ENCODE results near the gene RCN1.

DNA sequence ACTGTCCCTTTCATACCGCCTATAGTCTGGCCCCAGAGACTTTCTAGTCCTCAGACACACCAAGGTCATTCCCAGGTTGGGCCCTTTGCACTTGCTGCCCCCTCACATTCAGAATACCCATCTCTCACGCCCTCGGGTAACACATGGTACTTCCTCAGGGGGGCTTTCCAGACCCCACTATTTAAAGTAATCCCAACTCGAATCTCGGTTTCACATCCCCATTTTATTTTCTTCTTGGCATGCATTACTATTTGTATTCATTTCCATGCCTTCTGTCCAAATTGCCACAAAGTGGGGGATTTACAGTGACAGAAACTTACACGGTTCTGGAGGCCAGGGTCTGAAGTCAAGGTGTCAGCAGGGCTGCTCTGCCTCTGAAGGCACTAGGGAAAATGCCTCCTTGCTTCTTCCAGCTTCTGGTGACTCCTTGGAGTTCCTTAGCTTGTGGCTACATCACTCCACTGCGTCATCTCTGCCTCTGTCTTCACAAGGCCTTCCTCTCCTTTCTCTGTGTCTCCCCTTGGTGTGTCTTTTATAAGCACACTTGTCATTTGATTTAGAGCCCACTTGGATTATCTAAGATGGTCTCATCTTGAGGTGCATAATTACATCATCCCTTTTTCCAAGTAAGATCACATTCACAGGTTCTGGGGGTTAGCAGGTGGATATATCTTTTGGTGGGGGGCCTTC is 15.1 kb downstream of the RCN1 start:
- TF ChIP-seq, protein P1, sequence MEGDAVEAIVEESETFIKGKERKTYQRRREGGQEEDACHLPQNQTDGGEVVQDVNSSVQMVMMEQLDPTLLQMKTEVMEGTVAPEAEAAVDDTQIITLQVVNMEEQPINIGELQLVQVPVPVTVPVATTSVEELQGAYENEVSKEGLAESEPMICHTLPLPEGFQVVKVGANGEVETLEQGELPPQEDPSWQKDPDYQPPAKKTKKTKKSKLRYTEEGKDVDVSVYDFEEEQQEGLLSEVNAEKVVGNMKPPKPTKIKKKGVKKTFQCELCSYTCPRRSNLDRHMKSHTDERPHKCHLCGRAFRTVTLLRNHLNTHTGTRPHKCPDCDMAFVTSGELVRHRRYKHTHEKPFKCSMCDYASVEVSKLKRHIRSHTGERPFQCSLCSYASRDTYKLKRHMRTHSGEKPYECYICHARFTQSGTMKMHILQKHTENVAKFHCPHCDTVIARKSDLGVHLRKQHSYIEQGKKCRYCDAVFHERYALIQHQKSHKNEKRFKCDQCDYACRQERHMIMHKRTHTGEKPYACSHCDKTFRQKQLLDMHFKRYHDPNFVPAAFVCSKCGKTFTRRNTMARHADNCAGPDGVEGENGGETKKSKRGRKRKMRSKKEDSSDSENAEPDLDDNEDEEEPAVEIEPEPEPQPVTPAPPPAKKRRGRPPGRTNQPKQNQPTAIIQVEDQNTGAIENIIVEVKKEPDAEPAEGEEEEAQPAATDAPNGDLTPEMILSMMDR (IDR thresholded peaks at IDR 0.05; ENCODE audit: low read depth, low read length), result no peak
- no peak for TF ChIP-seq EZH2phosphoT487 (IDR thresholded peaks at IDR 0.05; ENCODE audit: low read depth)

Measured in OCI-LY3 (cell line).